Measurements from ENCODE around the gene TMOD4.
"Not testable (repeated sequence)": the region's sequence is repeated elsewhere in the genome, so short reads cannot be mapped to it uniquely, and the experiment has no call there.

TMOD4 gene

DNA sequence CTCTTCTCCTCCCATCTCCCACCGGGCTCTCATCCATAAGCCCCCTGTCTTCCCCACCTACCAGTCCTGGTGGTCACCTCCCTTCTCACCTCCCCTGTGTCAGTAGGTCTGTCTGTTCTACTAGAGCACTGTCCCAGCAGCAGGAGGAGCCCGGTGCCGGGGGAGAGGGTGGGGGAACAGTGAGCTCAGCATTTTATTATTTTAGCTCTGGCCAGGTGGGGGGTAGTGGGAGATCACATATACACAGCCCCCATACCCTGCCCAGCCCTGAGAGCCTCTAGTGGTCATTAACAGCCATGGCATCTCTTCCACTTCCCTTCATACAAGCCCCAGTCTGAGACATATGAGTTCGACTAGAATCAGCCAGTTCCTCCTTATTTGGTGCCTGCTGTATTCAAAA lies at the start of gene TMOD4:
TMOD4 (minus strand) TSS at position 119 of the 400 bp plus-strand sequence. CDS start 1,106 bp downstream, outside the sequence.
- DNase-seq, result no peak

DNA sequence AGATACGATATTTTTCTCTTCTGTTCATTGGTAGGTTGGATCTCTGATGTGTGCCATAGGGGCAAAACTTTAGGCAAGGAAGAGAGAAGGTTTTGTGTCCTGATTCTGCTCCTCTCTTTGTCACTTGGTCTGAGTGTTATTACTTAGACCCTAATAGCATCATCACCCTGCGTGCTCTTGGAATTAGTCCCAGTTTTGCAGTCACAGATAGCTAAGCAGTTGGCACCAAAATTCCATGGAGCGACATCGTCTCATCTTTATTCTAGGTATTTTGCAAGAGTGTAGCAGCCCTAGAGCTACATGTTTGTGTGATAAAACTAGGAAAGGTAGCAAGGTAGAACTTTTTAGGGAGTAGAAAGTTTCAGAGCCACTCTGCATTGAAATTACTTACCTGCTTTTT lies 46.3 kb upstream of the TMOD4 start:
- DNase-seq, result no peak

DNA sequence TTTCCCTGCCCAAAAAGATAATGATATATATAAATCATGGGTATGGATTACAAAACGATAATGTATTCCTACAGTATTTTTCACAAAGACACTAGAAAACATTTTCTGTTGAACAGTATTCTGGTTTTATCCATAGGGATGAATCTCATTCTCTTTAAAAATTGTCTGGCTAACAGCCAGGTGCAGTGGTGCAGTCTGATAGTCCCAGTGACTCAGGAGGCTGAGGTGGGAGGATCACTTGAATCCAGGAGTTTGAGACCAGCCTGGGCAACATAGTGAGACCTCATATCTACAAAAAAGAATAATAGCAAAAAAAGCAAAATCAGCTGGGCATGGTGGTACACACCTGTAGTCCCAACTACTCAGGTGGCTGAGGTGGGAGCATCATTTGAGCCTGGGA lies 45.8 kb upstream of the TMOD4 start:
- no peak for DNase-seq

DNA sequence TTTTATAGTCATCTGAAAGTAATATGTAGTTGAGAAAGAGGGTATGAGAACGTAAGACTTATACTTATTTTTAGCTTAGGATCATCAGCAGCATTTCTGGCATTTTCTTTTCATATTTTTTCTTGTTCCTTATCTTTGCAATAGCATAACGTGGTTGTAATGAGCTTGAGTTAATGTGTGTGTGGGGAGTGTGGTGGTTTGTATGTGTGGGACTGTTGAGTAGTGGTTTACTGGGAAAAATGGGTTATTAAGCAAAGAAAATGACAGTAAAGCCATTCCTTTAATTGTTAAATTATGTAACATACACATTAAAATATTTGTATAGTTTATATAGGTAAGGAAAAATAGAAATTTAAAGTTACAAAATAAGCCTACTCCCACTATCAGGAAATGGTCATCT lies 37.8 kb upstream of the TMOD4 start:
- DNase-seq, result no peak

DNA sequence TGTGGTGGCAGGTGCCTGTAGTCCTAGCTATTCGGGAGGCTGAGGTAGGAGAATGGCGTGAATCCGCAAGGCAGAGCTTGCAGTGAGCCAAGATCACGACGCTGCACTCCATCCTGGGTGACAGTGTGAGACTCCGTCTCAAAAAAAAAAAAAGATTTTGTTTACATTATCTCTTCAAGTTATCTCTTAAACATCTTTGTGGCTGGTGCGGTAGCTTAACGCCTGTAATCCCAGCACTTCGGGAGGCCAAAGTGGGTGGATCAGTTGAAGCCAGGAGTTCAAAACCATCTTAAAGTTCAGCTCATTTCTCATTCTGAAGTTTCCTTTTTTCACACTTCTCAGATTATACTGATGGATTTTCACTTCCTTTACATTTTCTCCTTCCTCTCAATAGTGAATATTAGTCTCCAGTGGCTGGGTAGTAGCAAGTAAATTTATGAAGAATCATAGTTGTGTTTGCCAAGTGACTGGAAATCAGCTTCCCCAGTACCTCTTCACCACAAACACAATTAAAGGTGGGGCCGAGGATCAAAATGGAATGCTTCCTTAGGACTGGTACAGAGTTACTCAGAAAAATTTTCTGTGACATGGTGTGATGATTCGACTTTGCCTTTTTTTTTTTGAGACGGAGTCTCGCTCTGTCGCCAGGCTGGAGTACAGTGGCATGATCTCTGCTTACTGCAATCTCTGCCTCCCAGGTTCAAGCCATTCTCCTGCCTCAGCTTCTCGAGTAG lies 36.4 kb upstream of the TMOD4 start:
- DNase-seq, result peak; percentile 5

DNA sequence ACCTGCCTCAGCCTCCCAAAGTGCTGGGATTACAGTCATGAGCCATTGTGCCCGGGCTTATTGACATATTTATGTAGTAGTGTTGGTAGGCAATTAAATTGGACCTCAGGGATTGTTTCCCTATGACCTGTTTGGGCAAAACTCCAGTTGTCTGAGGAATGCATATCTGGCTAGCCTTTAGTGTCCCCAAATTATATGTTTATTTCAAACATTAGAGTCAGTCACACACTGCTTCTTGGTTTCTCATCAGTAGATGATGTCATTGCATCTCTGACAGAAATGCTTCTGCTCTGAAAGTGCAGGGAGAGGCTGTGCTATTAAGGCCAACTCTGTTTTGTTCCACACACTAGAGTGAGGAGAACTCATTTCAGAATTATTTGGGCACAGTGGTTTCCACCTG lies 35.0 kb upstream of the TMOD4 start:
- no peak for DNase-seq

DNA sequence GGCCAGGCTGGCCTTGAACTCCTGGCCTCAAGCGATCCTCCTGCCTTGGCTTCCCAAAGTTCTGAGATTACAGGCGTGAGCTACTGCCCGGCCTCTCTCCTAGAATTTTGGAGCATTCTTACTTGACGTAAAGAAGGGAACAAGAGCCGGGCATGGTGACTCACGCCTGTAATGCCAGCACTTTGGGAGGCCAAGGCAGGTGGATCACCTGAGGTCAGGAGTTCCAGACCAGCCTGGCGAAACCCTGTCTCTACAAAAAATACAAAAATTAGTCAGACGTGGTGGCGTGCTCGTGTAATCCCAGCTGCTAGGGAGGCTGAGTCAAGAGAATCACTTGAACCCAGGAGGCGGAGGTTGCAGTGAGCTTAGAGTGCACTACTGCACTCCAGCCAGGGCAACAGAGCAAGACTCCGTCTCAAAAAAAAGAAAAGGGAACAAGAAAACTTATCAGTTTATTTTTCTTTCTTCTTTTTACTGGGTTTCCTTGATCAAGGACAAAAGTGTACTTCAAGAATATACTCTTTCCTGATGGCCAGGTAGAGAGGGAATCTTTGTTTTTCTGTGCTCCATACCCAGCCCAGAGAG lies 29.7 kb upstream of the TMOD4 start:
- not testable (repeated sequence) for DNase-seq

DNA sequence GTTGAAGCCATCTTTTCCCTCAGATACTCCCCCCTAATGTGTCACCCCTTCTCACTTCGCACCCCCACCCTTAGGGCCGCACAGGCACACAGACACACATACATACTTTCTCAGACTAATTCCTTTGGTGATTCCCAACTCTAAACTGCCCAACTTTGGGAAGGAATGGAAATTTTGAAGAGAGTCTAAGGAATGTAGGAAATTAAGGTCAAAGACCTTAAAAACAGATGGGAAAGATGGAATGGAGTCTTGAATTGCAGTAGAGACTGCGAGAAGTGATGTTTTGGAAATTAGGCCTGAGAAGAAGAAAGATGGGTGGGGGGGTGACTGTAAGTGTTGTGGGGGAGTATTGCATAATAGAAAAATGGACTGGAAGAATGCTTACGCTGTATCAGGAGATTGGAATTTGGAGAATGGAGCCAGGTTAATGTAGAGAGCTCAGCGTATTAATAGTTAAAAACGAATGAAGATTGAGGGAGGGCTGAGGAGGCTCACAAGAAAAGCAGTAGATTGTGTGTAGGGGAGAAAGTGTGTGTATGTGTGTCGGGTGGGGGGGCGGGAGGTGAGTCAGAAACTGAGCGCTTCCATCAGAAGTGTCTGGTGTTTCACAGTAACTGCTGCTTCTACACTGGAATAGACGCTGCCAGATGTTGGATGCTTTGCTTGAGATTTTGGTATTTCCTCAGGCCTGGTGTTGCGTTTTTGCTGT lies 24.2 kb upstream of the TMOD4 start:
- DNase-seq, result peak; percentile 14

DNA sequence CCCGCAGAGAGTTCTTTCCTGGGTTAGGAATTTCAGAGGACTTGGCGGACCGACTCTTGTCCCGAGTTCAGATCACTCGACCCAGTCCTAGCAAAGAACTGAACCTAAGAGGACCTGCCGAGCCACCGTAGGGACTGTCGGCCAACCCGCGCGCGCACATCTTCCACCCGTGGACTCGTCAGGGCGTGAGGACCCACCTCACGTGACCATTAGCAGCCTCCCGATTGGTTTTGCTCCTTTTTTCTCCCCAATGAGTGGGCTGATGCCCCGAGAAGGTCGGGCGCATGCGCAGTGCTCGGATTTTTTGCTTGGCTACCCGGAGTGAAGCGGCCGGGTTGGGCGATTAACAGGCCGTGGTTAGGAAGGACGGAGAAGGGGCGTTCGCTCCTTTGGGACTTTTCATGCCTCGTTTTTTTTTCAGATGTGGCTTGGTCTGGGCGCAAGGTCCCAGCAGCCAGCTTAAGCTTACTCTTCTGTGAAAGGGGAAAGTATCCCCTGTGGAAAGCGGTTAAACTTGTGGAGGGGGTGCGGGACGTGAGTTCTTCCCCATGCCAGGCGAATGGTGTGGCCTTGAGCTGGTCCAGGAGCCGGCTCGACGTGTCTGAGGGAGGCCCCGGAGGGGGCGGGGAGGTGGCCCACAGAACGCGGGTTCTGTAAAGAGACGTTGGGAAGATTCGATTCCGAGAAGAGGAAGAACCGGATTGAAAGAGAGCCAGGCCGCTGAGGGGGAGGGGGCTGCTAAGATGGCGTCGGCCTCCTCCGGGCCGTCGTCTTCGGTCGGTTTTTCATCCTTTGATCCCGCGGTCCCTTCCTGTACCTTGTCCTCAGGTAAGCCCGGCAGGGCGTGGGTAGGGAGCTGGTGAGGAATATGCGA lies 22.7 kb upstream of the TMOD4 start, which contains the start of gene PIP5K1A:
PIP5K1A (plus strand) TSS at position 299 of the 874 bp plus-strand sequence; CDS start at position 744, 445 bp downstream.
- DNase-seq, result peak; percentile 99

DNA sequence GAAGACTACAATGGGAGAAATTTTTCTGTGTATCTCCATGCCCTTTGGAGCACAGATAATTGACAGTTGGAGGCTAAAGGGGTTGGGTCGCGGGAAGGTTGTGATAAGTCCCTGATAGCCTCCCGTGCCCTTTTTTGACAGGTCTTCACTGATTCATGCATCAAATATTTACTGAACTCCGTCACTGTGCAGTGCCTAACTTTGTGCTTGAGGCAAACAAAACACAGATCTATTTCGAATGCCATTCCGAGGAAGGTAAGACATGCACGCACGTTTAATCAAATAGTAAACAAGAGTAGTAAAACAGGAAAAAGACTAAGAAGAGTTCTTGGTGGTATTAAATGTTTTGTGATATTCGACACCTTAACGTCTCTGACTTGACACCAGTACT lies 22.1 kb upstream of the TMOD4 start:
- DNase-seq, result no peak

DNA sequence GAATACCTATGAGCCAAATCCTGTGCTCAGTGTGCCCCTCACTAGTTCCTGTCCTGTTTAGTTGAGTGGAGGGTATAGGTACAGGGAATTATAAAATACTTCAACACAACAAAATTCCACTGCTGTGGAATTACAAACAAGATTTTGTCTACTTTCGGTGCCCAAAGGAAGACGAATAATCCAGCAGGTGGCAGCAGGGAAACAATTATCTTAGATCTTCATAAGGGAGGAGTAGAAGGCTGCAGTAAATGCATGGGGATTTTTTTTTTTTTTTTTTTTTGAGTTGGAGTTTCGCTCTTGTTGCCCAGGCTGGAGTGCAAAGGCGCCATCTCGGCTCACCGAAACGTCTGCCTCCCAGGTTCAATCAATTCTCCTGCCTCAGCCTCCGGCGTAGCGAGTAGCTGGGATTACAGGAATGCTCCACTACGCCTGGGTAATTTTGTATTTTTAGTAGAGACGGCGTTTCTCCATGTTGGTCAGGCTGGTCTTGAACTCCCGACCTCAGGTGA lies 20.6 kb upstream of the TMOD4 start:
- peak; percentile 74 for DNase-seq

DNA sequence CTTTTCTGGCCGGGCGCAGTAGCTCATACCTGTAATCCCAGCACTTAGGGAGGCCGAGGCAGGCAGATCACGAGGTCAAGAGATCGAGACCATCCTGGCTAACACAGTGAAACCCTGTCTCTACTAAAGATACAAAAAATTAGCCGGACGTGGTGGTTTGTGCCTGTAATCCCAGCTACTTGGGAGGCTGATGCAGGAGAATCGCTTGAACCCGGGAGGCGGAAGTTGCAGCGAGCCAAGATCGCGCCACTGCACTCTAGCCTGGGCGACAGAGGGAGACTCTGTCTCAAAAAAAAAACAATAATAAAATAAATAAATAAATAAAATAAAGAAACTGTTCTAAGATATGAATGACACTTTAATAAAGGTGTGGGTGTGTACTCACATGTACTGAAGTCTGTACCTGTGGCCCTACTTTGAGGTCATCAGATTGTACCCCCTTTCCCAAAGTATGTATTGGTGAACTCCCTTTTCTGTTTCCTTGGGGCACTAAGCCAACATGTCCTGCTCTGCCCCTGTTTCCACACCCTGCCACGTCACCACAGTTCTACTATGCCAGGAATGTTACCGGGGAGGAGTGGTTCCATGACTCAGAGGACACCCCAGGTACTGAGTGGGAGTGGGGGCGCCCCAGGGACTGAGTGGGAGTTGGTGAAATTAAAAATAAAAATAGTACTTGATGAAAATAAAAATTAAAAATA lies 19.3 kb upstream of the TMOD4 start:
- not testable (repeated sequence) for DNase-seq

DNA sequence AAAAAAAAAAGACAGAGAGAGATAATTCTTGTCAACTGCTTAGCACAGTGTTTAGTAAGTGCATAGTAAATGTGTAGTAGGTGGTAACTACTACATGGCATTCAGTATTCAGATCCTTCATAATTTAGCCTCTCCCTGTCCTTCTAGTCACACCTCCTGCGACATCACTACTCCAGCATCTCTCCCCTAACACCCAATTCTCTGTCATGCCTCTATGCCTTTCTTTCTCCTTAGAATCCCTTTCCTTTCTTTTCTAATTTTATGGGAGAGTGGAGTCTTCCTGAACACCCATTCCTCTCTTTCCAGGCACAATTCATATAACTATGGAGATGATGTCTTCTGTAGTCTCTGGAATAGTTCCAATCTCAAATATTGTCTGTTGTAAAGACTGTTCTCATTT lies 18.1 kb upstream of the TMOD4 start:
- no peak for DNase-seq

DNA sequence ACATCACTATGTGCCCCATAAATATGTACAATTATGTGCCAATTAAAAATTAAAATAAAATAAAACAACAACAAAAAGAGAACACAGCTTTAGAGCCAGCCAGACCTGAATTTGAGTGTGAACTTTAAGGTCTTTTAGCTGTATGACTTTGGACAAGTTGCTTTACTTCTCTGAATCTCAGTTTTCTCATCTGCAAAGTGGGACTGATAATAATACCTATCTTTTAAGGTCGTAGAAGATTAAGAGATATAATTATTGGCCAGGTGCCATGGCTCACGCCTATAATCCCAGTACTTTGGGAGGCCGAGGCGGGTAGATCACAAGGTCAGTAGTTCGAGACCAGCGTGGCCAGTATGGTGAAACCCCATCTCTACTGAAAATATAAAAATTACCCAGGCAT lies 17.5 kb upstream of the TMOD4 start:
- no peak for DNase-seq

DNA sequence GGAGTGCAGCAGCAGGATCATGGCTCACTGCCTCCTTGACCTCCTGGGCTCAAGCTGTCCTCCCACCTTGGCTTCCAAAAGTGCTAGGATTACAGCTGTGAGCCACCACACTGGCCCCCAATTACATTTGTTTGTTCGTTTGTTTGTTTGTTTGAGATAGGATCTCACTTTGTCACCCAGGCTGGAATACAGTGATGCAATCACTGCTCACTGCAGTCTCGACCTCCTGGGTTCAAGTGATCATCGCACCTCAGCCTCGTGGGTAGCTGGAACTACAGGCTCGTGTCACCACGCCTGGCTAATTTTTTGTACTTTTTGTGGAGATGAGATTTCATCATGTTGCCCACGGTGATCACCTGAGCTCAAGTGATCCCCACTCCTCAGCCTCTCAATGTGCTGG lies 16.3 kb upstream of the TMOD4 start:
- DNase-seq, result no peak

DNA sequence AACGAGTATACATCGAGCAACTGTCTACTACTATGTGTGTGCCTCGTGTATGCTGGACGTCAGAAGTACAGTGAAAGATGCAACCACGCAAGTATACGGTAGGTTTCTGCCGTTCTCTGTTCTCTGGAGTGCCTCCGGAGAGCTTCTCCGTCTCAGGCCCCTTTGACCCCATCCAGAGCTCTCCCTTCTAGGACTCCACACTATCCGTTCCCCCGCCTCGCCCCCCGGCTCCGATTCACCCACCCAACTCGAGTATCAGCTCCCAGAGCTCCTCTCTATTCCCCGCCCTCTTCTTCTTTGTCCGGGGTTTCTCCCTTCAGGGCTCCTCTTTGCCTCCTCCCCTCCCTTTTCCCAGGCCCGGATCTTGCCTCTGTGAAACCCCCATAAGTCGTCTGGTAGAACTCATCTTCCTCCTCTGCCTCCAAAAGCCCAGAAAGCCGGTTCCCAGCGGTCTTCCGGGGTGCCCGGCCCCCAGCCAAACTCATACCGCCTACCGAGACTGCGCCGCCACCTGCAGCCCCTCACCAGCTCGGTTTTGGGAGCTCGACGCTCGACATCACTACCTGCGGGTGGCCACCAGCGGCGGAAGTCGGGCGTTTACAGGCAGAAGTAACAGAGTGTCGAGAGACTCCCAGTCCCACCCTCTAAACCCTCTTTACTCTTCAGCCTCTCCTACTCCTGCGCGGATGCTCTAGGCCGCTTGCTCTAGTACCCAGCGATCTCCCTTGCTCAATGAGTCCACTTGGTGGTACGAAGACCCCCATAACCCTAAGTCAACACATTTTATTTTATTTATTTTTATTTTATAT lies 14.1 kb upstream of the TMOD4 start, which contains the start of gene VPS72:
VPS72 (minus strand) TSS at position 561 of the 809 bp plus-strand sequence; CDS start at position 485, 76 bp downstream.
- DNase-seq, result peak; percentile 87

DNA sequence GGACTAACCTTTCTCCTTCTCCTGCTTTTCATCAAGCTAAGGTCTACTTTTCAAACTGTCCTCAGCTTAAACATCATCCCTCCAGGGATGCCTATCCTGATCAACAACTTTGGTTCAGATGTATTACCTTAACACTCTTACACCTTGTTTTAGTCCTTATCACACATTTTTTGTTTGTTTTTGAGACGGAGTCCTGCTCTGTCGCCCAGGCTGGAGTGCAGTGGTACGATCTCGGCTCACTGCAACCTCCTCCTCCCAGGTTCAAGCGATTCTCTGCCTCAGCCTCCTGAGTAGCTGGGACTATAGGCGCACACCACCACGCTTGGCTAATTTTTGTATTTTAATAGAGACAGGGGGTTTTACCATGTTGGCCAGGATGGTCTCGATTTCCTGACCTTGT lies 12.9 kb upstream of the TMOD4 start:
- not testable (repeated sequence) for DNase-seq

DNA sequence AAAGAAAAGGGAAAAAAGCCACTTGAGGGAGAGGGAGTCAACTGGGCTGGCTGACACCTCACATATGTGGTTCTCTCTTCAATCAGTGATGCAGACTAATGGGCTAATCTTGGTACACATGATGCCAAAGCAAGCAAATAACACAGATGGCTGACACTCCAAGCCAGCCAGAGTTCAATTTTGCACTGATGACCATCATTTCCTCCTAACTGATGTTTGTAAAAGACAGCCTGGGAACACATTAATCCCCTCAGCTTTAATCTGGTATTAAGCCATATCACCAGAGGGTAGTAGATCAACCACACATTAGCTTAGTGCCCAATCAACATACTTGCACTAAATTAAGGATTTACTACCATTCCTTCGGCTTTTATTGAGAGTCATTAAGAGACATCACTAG lies 11.4 kb upstream of the TMOD4 start:
- no peak for DNase-seq

DNA sequence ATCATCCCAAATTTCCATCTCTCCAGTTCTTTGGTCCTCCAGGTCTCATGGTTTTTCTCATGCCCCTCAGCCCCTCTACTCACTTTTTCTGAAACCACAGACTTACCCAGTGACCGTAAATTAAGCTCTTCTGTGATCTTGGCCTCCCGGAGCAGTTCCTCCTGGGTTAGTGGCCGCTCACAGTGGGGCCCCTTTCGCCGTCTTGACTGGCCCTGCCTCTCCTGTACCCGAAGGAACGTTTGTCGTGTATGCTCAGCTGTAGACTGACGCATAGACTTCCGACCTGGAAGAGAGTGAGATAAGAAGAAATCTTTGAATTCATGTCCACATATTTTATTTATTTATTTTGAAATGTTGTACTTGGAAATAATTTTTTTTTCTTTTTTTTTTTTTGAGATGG lies 8.4 kb upstream of the TMOD4 start:
- no peak for DNase-seq

DNA sequence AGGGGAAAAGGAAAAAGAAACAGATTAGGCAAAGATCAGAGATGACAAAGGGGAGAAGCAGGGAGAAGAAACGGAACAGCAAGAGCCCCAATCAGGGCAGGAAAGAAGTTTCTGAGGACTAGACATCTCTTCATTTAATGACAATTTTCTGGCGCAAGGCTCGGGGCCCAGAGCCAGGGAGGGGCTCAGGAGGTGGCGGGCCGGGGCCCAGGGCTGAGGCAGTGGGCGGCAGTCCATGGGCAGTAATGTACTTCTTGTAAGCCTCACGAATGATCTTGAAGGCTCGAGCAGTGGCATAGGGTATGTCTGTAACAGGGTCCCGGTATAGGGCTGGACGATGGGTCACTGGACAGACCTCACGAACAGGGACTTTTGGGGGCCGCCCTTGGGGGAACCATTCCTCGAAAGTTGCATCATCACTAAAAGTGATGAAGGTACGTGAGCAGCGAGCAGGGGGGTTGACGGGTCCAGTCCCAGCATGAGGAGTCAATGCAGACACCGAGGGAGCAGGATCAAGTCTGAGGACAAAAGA lies 799 bp upstream of the TMOD4 start:
- no peak for DNase-seq

All from CD4-positive, alpha-beta T cell treated with Interleukin-10 for 1 hour (primary cell).